GM19455 (cell line): ENCODE results near the gene LRRC43.

ENCODE experiments used
- ATAC-seq: cut with Tn5 transposase; IDR thresholded peaks from one replicate; pipeline ENCODE4 v1.9.1; 2021; ENCODE audit not compliant: unreplicated experiment

Gene LRRC43, protein sequence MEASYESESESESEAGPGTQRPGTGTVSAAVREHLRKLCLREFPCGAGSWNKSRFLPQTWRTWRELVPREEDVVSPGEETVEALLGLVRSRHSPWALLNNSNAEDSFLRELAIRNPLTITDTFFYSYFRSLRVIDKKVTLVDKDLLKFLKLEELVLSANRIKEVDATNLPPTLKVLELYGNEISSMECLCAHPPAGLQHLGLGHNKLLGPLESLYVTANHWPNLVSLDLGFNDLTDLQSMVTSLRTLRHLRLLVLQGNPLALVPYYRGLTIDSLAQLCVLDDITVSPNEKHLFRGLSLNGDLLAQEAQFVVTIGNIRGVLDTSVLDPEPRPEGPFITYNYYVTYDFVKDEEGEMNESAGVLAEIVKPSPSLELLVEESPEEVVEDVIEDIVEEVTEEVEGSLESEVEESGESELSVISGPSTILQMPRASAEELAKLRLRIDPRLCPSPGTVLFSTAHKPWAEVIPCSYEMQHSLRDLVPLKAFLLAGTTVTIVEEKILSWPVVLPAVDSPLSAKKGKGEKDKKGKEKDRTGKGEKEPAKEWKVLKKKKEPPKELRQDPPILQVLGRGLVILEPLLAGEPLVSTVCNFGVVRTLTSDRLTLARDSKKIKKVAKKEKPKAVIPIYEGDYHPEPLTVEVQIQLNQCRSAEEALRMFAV

DNA sequence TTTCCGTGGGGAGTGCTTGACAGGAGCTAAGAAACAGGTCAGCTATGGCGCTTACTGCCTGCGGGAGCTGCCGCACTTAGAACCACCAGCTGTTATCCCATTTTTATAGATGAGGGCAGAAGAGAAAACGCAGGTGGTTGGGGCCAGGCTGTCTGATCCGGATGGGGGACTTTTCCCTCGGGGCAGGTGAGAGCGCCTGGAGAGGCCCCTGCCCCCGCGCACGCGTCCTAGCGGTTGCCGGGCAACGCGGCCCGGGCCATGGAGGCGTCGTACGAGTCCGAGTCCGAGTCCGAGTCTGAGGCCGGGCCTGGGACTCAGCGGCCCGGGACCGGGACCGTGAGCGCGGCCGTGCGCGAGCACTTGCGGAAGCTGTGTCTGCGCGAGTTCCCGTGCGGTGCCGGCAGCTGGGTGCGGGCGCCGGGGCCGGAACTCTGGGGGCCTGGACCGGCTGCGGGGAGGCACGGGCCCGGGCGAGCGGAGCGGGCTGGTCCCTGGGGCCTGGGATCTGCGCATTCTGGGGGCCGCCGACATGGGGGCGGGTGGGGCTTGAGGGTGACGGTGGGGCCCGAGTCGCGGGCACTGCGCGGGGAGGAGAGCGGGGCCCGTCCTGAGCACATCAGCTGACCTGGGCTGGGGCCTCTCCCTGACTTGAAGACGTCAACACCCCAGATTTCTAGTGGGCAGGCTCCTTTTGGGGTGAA is at the start of gene LRRC43:
Gene LRRC43 (plus strand): TSS at position 237 of the 701 bp plus-strand sequence. CDS start 22 bp downstream, at position 259.
- no peak for ATAC-seq

DNA sequence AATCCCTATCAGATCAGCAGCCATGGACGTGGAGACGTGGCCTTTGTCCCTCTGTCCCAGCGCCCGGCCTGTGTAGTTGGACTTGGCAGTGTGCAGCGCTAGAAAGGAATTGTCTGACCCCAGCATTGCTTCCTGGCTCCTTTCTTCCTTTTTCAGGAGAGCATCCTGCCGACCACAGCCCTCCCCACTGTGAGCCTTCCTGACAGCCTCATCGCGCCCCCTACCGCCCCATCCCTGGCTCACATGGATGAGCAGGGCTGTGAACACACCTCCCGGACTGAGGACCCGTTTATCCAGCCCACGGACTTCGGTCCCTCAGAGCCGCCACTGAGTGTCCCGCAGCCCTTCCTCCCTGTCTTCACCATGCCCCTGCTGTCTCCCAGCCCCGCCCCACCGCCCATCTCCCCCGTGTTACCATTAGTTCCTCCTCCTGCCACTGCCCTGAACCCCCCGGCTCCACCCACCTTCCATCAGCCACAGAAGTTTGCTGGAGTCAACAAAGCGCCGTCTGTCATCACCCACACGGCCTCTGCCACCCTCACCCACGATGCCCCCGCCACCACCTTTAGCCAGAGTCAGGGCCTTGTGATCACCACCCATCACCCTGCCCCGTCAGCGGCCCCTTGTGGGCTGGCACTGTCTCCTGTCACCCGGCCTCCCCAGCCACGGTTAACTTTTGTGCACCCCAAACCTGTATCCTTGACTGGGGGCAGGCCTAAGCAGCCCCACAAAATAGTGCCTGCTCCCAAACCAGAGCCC is 49.6 kb upstream of the LRRC43 start:
- ATAC-seq = no peak

DNA sequence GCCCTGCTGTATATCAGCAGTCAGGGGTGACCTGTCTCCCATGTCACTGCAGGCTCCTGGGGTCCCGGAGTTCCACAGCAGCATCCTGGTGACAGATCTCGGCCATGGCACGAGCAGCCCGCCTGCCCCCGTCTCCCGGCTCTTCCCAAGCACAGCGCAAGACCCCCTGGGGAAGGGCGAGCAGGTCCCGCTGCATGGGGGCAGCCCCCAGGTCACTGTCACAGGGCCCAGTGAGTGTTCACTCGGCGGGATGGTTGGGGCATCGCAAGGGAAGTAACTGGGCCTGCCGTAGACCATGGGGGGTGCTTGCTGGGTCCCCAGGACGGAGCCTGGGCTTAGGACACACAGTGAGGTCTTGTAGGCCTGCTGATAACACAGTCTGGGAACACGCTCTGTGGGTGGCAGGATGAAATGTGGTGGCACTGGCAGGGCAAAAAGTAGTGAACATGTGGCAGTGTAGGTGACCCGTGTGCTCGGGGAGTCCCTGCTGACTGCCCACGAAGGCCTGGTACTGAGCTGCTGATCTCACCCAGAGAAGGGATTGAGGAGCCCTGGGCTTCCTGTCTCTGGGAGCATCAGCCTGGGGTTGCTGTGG is 47.4 kb upstream of the LRRC43 start:
- ATAC-seq = no peak

DNA sequence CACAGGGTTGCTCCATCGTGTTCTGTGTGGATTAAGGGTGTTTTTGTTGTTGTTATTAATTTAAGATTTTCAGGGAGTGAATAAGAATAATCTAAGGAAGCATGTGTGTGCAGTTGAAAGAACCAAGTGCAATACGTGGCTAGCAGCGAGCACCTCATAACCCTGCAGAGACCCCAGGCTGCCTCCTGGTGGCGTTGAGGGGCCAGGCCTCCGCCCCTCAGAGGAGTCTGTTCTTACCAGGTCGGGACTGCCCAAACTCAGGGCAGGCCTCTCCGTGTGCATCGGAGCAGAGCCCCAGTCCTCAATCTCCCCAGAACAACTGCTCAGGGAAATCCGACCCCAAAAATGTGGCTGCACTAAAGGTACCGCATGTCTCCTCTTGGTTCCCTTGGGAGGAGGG is 45.7 kb upstream of the LRRC43 start:
- no peak for ATAC-seq

DNA sequence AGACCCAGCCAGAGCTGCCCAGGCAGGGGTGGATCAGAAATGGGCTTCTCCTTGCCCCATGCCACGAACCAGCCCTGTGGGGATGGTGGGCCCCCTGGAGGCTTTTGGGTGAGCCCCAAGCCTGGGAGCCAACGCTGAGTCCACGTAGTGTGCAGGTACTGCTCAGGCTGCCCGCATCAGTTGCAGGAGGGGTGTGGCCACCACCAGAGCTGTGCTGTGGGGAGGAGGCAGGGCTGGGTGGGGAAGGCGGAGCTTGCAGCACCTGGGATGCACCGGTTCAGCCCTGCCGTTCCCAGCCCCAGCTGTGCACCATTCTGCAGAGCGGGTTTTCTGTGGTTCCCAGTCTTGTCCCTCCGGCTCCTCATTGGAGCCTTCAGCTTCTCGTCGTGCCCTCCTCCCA is 45.2 kb upstream of the LRRC43 start:
- no peak for ATAC-seq

DNA sequence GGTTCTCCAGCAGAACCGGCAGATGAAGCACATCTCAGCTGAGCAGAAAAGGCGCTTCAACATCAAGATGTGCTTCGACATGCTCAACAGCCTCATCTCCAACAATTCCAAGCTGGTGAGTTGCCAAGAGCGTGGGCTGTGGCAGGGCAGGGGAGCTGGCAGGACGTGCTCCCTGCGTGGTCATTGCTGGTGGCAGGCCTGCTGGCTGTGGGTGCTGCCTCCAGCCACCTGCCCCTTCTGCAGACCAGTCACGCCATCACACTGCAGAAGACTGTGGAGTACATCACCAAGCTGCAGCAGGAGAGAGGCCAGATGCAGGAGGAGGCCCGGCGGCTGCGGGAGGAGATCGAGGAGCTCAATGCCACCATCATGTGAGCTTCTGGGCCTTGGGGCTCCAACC is 44.7 kb upstream of the LRRC43 start:
- ATAC-seq = no peak

DNA sequence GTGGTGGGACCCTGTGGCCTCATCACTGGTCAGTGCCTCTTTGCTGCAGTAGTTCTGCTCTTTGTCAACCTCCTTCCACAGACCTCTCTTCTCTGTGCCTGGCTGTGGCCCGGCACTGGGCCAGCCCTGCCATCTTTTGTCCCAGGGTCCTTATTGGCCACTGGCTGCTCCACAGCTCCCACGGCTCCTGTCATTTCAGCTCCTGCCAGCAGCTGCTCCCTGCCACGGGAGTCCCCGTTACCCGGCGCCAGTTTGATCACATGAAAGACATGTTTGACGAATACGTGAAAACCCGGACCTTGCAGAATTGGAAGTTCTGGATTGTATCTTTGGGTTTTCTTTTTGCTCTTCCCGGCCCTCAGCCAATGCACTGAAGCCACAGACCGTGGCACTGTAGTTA is 44.3 kb upstream of the LRRC43 start:
- ATAC-seq = no peak

DNA sequence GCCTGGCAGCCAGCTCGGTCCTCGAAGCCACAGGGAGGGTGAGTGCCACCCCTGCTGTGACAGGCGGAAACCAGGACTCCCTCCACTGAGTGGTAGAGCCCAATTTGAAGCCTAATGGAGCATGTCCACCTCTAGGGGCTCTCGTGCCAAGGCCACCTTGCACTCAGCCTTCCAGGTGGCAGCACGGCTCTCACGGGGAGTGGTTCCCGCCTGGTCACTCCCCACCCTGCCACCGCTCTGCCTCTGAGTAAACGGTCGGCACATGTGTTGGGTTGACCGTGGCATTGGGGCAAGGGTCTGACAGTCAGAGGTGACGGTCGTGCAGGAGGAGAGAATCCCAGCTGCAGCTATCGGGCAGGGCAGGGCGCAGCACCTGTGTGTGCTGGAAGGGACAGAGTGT is 43.7 kb upstream of the LRRC43 start:
- ATAC-seq = no peak

DNA sequence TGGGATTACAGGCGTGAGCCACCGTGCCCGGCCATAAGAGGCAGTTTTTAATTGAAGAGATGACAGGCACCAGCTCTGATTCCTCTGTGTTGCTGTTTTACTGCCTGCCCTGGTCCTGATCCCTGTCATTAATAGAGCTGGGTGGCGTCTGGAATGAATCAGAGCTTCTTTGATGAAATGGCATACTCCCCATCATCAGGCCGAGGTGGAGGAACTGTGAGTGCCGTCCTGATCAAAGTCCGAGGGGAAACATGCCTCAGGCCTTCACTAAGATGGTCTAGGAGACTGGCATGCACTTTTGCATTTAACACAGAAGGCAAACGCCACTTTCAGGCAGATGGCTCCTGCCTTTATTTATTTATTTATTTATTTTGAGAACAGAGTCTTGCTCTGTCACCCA is 43.0 kb upstream of the LRRC43 start:
- ATAC-seq = no peak

DNA sequence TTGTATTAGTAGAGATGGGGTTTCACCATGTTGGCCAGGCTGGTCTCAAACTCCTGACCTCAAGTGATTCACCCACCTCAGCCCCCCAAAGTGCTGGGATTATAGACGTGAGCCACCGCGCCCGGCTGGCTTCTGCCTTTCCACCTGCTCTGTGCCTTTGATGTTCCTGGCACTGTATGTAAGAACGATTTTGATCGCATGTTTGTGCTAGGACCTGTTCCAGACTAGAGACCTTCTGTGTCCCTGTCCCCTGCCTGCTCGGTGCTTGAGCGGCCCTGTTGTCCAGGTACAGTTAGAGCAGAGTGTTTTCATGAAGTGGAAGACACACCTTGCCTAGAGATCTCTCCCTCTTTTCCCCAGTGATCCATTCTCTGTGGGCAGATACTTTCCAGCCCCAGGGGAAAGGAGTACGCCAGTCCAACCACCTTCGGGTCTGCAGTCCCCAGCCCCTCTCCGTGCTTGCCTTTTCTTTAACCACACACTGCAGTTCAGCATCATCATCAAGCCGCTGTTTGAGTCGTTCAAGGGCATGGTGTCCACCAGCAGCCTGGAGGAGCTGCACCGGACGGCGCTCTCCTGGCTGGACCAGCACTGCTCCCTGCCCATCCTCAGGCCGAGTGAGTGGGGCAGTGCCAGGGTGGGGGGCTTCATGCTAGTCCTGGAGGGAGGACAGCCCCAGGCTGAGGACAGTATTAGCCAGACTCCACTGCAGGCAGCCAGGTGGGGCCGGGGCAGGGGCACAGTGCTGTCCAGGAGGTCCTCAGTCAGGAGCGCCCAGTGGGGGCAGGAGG is 42.3 kb upstream of the LRRC43 start:
- ATAC-seq = no peak

DNA sequence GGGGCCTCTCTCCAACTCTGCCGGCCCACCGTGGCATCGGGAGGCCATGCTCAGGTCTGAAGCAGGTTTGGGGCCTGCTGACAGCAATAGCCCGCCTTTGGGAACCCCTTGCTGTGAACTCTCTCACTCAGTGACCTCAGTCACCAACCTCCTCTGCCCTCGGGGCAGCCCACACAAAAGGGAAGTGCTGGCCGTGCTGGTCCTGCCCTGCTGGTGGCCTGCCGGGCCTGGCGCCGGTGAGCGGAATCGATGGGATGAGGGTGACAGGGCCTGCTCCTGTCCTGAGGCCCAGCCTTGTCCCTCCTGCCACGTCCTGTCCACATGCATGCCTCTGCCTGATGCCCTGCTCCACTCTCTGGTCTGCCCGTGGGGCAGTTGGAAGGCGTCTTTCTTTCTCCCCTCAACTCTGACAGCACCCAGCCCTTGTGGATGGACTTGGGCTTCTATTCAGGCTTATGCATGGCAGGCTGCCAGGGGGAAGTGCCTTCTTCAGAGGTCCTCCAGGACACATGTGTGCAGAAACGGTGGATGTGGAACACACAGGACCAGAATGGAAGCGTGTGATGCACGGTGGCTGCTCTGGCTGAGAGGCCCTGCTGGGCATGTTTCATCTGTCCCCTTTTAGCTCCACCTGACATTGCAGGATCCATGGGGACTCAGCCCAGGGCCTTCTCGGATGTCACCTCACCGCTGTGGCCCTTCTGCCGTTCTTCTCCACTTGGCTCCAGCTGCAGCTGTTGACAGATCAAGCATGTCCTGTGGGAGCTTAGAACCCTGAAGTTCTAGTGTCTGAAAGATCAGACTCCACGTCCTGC is 40.8 kb upstream of the LRRC43 start:
- ATAC-seq = no peak

DNA sequence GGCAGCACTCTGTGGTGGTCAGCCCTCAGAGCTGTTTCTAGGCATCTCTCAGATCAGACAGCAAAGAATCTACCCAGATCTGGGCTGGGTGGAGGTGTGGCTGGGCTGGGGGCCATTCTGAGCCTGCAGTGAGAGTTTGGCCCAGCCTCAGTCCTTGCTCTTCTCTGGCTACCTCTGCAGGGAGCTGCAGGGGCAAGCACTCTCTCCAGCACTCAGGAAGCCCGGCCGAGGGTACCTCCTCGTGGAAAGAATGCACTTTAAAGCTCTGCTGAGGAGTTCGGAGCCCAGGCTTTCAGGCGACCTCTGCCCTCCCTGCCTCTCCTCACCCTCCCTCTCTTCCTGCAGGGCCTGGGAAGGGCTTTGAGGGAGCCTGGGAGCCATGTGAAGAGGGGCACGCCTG is 40.1 kb upstream of the LRRC43 start:
- no peak for ATAC-seq

DNA sequence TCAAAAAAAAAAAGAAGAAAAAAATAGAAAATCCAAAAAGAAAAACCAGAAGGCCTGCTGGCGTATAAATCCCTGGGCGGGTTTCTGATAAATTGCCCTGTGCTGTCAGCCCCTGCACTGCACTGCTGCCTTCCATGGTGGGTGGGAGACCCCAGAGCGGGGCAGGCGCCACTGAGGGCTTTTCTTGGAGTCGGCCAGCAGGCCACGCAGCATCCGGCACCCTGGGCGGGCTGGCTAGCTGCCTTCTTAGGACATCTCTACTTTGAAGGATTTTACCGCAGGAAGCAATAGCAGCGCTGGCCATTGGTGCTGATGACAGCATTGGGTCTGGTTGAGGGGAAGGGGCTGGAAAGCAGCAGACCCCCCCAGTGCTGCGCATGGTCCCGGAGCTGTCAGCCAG is 38.0 kb upstream of the LRRC43 start:
- ATAC-seq = no peak

DNA sequence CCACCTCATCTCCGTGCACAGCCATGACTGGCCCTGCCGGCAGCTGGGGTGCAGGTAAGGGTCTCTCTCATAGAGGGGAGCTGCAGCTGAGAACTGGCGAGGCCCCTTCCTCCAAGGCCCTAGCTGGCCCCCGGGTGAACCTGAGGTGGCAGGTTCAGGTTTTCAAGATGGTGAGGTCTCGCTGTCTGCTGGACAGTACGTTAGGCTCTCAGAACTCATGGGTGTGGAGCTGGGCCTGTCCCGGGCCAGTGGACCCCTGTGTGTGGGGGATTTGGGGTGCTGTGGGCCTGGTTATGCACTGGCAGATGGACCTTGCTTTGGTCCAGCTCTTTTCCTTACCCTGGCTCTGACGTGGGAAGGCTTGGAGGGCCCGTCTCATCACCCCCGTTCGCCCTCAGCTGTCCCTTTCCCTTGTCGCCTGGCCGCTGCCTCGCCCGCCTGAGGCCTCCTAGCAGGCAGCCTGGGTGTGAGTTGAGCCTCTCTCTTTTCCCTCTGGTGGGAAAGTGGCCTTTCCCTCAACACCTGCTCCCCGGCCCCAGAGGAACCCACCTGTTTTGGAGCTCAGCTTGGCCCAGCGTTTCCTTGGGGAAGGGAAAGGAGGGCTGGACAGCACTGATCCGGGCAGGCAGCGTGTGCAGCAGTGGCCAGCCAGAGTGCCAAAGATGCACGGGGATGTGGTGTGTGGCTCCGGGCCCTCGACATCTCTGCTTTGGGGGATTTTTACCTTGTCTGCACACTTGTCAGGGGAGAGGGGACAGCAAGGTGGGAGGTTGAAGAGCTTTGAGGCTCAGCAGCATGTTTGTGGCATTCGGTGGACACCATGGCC is 37.2 kb upstream of the LRRC43 start:
- no peak for ATAC-seq

DNA sequence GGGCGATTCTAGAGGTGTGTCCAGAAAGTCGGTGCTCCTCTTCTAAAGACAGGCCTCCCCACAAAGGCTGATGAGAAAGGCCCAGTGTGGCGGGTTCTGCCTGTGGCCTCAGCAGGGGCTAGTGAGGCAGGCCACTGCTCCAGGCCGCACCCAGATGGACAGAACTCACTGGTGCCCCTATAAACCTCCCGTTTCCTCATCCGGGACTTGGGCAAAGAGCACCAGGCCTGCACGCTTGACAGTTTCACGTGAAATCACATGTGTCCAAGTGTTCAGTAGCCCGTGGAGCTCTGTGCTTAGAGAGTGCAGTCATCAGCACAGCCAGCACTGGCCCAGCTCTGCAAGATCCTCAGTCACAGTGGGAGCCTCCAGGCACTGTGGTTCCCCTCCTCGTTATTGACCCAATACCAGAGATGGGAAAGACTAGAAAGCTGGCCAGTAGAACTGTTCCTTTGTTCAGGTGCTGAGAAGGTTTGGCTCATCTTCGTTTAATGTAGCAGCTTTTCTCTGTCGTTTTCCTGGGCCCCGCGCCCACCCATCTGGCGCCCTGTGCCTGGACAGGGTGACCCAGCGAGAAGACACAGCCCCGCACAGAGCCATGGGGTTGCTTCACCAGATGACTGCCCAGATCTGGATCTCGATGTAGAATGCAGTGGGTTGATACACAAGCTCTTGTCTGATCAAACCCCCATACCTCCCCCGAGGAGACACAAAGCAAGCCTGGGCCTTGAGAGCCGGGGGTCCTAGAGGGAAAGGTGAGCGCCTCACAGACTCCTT is 35.2 kb upstream of the LRRC43 start:
- no peak for ATAC-seq

DNA sequence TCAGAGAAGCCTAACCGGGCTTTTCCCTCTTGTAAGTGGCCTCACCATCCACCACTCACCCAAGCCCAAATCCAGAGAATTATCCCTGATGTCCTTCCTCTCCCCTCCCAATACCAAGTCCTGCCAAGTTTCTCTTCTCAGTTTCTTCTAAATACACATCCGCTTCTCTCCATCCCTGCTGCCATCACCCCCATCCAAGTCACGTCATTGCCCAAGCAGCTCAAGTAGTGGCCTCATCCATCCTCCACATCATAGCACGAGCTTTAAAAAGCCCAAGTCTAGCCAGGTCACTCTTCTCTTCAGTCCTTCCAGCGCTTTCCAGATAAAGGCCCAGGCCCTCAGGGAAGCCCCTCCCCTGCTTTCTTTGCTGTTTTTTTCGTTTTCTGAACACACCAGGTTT is 34.3 kb upstream of the LRRC43 start:
- no peak for ATAC-seq

DNA sequence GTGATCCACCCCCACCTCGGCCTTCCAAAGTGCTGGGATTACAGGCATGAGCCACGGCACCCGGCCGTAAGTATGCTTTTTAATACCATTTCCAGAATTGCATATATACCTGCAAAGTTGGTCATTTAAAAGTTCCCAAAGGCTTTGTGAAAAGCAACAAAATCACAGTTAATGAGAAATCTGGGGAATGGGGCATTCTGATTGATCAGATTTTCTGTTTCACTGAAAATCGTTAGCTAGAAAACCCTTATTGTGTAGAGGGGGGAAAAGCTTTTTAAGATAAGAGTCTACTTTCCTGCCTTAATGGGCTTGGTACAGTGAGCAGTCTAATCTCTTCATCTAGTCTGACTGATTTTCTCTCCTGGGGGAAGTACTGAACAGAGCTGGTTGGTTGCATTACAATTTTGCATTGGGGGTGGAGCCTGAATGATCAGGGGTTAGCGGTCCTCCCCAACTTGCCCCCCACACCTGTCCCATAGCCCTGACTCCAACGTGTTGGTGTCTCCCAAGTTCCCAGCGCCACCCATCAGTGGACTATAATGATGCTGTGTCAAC is 32.7 kb upstream of the LRRC43 start:
- no peak for ATAC-seq
